Adipocyte (in vitro differentiated cells): ENCODE data around the gene TARDBP.
"Not testable (repeated sequence)": the region's sequence is repeated elsewhere in the genome, so short reads cannot be mapped to it uniquely, and the experiment has no call there.

Experiments used
- DNase-seq: peaks from one replicate; pipeline ENCODE4 v3.0.0-alpha.2; 2015; ENCODE audit warnings: low read depth
- H3K27me3 ChIP-seq: replicated peaks from 2 replicates; pipeline ENCODE4 v1.7.0; 2013; ENCODE audit warnings: mild to moderate bottlenecking, low read length, moderate library complexity; ENCODE audit not compliant: control insufficient read depth, insufficient read depth
- H3K36me3 ChIP-seq: 2 replicates; pipeline ENCODE4 v1.7.0; 2013; ENCODE audit warnings: low read length, mild to moderate bottlenecking, moderate library complexity; ENCODE audit not compliant: control insufficient read depth, insufficient read depth, severe bottlenecking
- H3K4me1 ChIP-seq: 2 replicates; pipeline ENCODE4 v1.7.0; 2013; ENCODE audit warnings: mild to moderate bottlenecking, low read length, moderate library complexity; ENCODE audit not compliant: control insufficient read depth, insufficient read depth
- H3K4me3 ChIP-seq: 2 replicates; pipeline ENCODE4 v1.7.0; 2013; ENCODE audit warnings: mild to moderate bottlenecking, low read length, moderate library complexity
- H3K9ac ChIP-seq: 2 replicates; pipeline ENCODE4 v1.7.0; 2013; ENCODE audit warnings: mild to moderate bottlenecking, low read length, moderate library complexity
- H3K9me3 ChIP-seq: 2 replicates; pipeline ENCODE4 v1.7.0; 2013; ENCODE audit warnings: mild to moderate bottlenecking, low read length, moderate library complexity; ENCODE audit not compliant: control insufficient read depth

The TARDBP gene

GRCh38 chr1:10979483-10979920 is 33.0 kb upstream of the TARDBP start:
- peaks cover 38% of the 10 kb centered on the region for H3K4me1 ChIP-seq
- H3K27me3 ChIP-seq: no peaks in the 10 kb centered on the region
- peak overlapping the region; percentile 29 for H3K4me3 ChIP-seq
- DNase-seq: peak; percentile 26
- H3K9ac ChIP-seq: no peak overlapping the region
- no peaks in the 10 kb centered on the region for H3K9me3 ChIP-seq
- H3K36me3 ChIP-seq: no peaks in the 10 kb centered on the region

- H3K9me3 ChIP-seq: no peaks in the 10 kb centered on the region
- H3K4me1 ChIP-seq: peaks cover 35% of the 10 kb centered on the region
- peak overlapping the region; percentile 76 for H3K4me3 ChIP-seq
- peak; percentile 91 for DNase-seq
- no peaks in the 10 kb centered on the region for H3K27me3 ChIP-seq
- H3K9ac ChIP-seq: peak overlapping the region; percentile 76
- no peaks in the 10 kb centered on the region for H3K36me3 ChIP-seq
Measured at GRCh38 chr1:10980094-10980577, 32.3 kb upstream of the TARDBP start.

GRCh38 chr1:10980841-10981727 is 31.4 kb upstream of the TARDBP start:
- peak overlapping the region; percentile 76 for H3K9ac ChIP-seq
- H3K4me3 ChIP-seq: peak overlapping the region; percentile 76
- no peaks in the 10 kb centered on the region for H3K9me3 ChIP-seq
- H3K27me3 ChIP-seq: no peaks in the 10 kb centered on the region
- DNase-seq: peak; percentile 20
- H3K4me1 ChIP-seq: peaks cover 27% of the 10 kb centered on the region
- no peaks in the 10 kb centered on the region for H3K36me3 ChIP-seq

- DNase-seq: no peak
- no peaks in the 10 kb centered on the region for H3K4me1 ChIP-seq
- H3K27me3 ChIP-seq: peaks cover 12% of the 10 kb centered on the region
- no peaks in the 10 kb centered on the region for H3K36me3 ChIP-seq
- H3K9me3 ChIP-seq: no peaks in the 10 kb centered on the region
- H3K9ac ChIP-seq: no peak overlapping the region
- no peak overlapping the region for H3K4me3 ChIP-seq
Measured at GRCh38 chr1:10986525-10986890, 25.9 kb upstream of the TARDBP start.

GRCh38 chr1:10987840-10988417 is 24.5 kb upstream of the TARDBP start:
- H3K36me3 ChIP-seq: no peaks in the 10 kb centered on the region
- peaks cover 17% of the 10 kb centered on the region for H3K27me3 ChIP-seq
- H3K4me3 ChIP-seq: no peak overlapping the region
- DNase-seq: no peak
- H3K4me1 ChIP-seq: no peaks in the 10 kb centered on the region
- H3K9me3 ChIP-seq: no peaks in the 10 kb centered on the region
- H3K9ac ChIP-seq: no peak overlapping the region

GRCh38 chr1:10989095-10989494 is 23.4 kb upstream of the TARDBP start:
- peaks cover 17% of the 10 kb centered on the region for H3K27me3 ChIP-seq
- H3K36me3 ChIP-seq: no peaks in the 10 kb centered on the region
- DNase-seq: no peak
- H3K9me3 ChIP-seq: no peaks in the 10 kb centered on the region
- no peak overlapping the region for H3K4me3 ChIP-seq
- no peaks in the 10 kb centered on the region for H3K4me1 ChIP-seq
- H3K9ac ChIP-seq: no peak overlapping the region

- H3K4me1 ChIP-seq, H3K9me3 ChIP-seq, H3K4me3 ChIP-seq, H3K36me3 ChIP-seq, DNase-seq, H3K9ac ChIP-seq: not testable (repeated sequence)
- H3K27me3 ChIP-seq: peaks cover 17% of the 10 kb centered on the region
Measured at GRCh38 chr1:10989920-10990516, 22.4 kb upstream of the TARDBP start.

GRCh38 chr1:10990828-10991227 is 21.6 kb upstream of the TARDBP start:
- Histone ChIP-seq H3K4me3 (no peak overlapping the region), H3K36me3 (no peaks in the 10 kb centered on the region), H3K9me3 (no peaks in the 10 kb centered on the region), H3K9ac (no peak overlapping the region), H3K4me1 (no peaks in the 10 kb centered on the region), H3K27me3 (peaks cover 17% of the 10 kb centered on the region)
- DNase-seq: no peak

- H3K4me3 ChIP-seq, H3K4me1 ChIP-seq, H3K9ac ChIP-seq, H3K36me3 ChIP-seq, DNase-seq, H3K9me3 ChIP-seq: not testable (repeated sequence)
- H3K27me3 ChIP-seq: peaks cover 13% of the 10 kb centered on the region
Measured at GRCh38 chr1:10992004-10992403, 20.4 kb upstream of the TARDBP start.

- no peak overlapping the region for H3K4me3 ChIP-seq
- no peak for DNase-seq
- no peak overlapping the region for H3K9ac ChIP-seq
- H3K36me3 ChIP-seq: no peaks in the 10 kb centered on the region
- H3K9me3 ChIP-seq: no peaks in the 10 kb centered on the region
- peaks cover 13% of the 10 kb centered on the region for H3K27me3 ChIP-seq
- no peaks in the 10 kb centered on the region for H3K4me1 ChIP-seq
Measured at GRCh38 chr1:10992864-10993263, 19.6 kb upstream of the TARDBP start.

- no peaks in the 10 kb centered on the region for H3K4me1 ChIP-seq
- no peak overlapping the region for H3K9ac ChIP-seq
- H3K27me3 ChIP-seq: peaks cover 8% of the 10 kb centered on the region
- no peak for DNase-seq
- no peaks in the 10 kb centered on the region for H3K36me3 ChIP-seq
- no peak overlapping the region for H3K4me3 ChIP-seq
- peaks cover 4% of the 10 kb centered on the region for H3K9me3 ChIP-seq
Measured at GRCh38 chr1:10996100-10996499, 16.4 kb upstream of the TARDBP start.
